Measurements from ENCODE around the gene TMEM236.

Gene TMEM236

DNA sequence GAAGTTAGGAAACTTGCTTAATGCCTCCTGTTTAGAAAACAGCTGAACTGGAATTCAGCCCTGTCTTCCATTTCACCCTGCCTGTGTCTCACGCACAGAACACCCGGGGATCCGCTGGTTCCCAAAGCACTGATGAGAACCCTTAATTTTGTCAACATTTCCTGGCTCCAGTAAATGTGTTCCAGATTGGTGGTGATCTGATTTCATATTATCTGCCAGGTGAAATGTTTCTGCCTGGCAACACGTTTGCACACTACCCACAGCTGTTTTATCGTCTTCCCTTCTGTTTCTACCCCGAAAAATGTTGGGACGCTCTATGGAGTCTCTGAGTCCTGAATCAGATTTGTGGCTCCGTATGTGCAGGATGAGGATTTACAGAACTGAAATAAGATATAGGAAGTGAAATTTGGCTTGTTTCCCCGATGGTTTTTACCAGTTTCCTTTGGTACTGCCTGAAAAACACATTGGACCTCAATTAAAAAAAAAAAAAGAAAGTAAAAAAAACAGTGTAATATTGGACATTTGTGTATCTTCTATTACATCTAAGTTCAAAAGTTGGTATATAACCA is 86.2 kb downstream of the TMEM236 start:
- peaks cover 3% of the 10 kb centered on the region; the same call in 1 of the 2 replicates for H3K4me1 ChIP-seq (ENCODE audit: control insufficient read depth, low read length)

DNA sequence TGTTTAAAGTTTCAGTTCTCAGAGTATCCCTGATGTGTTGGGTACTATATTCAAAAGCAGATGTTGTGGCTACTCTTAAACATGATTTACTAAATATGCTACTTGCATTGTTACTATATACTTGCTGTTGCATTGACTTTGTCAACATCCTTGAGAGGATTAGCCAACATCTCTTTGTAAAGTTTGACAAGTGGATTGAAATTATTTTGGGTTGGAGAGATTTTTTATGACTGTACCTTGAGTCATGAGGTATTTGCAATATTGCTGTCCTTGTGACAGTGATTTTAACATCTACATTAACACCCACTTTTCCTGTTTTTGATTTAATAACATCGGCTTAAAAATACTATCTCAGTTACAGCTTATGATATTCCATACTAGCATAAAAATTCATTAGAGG is 89.0 kb downstream of the TMEM236 start:
- Histone ChIP-seq H3F3A (ENCODE audit: control insufficient read depth, insufficient read depth) (no peaks in the 10 kb centered on the region), H3K79me2 (ENCODE audit: control insufficient read depth, low read length) (no peaks in the 10 kb centered on the region), H3K36me3 (ENCODE audit: control insufficient read depth, low read length) (no peaks in the 10 kb centered on the region), H3K4me1 (ENCODE audit: control insufficient read depth, low read length) (peaks cover 3% of the 10 kb centered on the region; the same call in 1 of the 2 replicates), H3K27me3 (ENCODE audit: control insufficient read depth, low read length) (peaks cover 7% of the 10 kb centered on the region), H4K20me1 (ENCODE audit: control insufficient read depth, insufficient read depth, low read depth, low read length) (no peaks in the 10 kb centered on the region), H3K4me2 (ENCODE audit: low read length) (no peak overlapping the region), H3K9me3 (ENCODE audit: control insufficient read depth, insufficient read depth, low read length) (no peaks in the 10 kb centered on the region), H3K27ac (ENCODE audit: low read depth, low read length) (no peak overlapping the region), H3K9me2 (replicated peaks; ENCODE audit: control insufficient read depth, low read length) (no peaks in the 10 kb centered on the region), H3K4me3 (ENCODE audit: low read length) (no peak overlapping the region)
- TF ChIP-seq, protein P1, sequence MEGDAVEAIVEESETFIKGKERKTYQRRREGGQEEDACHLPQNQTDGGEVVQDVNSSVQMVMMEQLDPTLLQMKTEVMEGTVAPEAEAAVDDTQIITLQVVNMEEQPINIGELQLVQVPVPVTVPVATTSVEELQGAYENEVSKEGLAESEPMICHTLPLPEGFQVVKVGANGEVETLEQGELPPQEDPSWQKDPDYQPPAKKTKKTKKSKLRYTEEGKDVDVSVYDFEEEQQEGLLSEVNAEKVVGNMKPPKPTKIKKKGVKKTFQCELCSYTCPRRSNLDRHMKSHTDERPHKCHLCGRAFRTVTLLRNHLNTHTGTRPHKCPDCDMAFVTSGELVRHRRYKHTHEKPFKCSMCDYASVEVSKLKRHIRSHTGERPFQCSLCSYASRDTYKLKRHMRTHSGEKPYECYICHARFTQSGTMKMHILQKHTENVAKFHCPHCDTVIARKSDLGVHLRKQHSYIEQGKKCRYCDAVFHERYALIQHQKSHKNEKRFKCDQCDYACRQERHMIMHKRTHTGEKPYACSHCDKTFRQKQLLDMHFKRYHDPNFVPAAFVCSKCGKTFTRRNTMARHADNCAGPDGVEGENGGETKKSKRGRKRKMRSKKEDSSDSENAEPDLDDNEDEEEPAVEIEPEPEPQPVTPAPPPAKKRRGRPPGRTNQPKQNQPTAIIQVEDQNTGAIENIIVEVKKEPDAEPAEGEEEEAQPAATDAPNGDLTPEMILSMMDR (IDR thresholded peaks at IDR 0.05; ENCODE audit: low read depth, low read length, poor library complexity, severe bottlenecking), result no peak
- no peak for TF ChIP-seq EZH2phosphoT487 (IDR thresholded peaks at IDR 0.05; ENCODE audit: borderline replicate concordance, low read length)

More for the DNA sequence above, 86.2 kb downstream of the TMEM236 start:
- no peaks in the 10 kb centered on the region for H3F3A ChIP-seq (ENCODE audit: control insufficient read depth, insufficient read depth)
- no peak overlapping the region for H3K27ac ChIP-seq (ENCODE audit: low read depth, low read length)
- H4K20me1 ChIP-seq (ENCODE audit: control insufficient read depth, insufficient read depth, low read depth, low read length), result no peaks in the 10 kb centered on the region
- no peak overlapping the region for H3K4me3 ChIP-seq (ENCODE audit: low read length)
- H3K9me2 ChIP-seq (replicated peaks; ENCODE audit: control insufficient read depth, low read length), result no peaks in the 10 kb centered on the region
- no peak for TF ChIP-seq EZH2phosphoT487 (IDR thresholded peaks at IDR 0.05; ENCODE audit: borderline replicate concordance, low read length)
- TF ChIP-seq, protein P1 (IDR thresholded peaks at IDR 0.05; ENCODE audit: low read depth, low read length, poor library complexity, severe bottlenecking), result no peak
- no peaks in the 10 kb centered on the region for H3K36me3 ChIP-seq (ENCODE audit: control insufficient read depth, low read length)
- H3K9me3 ChIP-seq (ENCODE audit: control insufficient read depth, insufficient read depth, low read length), result no peaks in the 10 kb centered on the region
- peaks cover 13% of the 10 kb centered on the region for H3K27me3 ChIP-seq (ENCODE audit: control insufficient read depth, low read length)
- no peak overlapping the region for H3K4me2 ChIP-seq (ENCODE audit: low read length)
- no peaks in the 10 kb centered on the region for H3K79me2 ChIP-seq (ENCODE audit: control insufficient read depth, low read length)

DNA sequence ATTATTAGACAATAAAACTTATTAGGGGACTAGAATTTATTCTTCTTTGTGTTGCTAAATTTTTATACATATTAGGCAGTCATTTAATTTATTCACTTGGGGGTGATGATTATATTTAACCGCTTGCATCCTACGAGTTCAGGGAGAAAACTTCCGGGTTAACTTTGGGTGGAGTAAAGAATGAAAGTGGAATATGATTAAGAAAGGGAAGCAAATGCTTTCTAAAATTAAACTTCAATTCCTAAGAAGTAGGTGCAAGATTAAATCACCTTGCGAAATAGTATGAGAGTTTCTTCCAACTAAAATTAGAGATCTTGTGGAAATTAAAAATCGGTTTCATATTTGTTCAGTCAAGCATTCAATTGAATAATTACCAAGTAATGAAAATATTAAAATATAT is 90.6 kb downstream of the TMEM236 start:
- Histone ChIP-seq H3K79me2 (ENCODE audit: control insufficient read depth, low read length) (no peaks in the 10 kb centered on the region), H3K4me2 (ENCODE audit: low read length) (no peak overlapping the region), H3K4me3 (ENCODE audit: low read length) (no peak overlapping the region), H3K9me2 (replicated peaks; ENCODE audit: control insufficient read depth, low read length) (no peaks in the 10 kb centered on the region), H3K36me3 (ENCODE audit: control insufficient read depth, low read length) (no peaks in the 10 kb centered on the region), H4K20me1 (ENCODE audit: control insufficient read depth, insufficient read depth, low read depth, low read length) (no peaks in the 10 kb centered on the region), H3F3A (ENCODE audit: control insufficient read depth, insufficient read depth) (no peaks in the 10 kb centered on the region), H3K27ac (ENCODE audit: low read depth, low read length) (no peak overlapping the region), H3K4me1 (ENCODE audit: control insufficient read depth, low read length) (peaks cover 3% of the 10 kb centered on the region; the same call in 1 of the 2 replicates), H3K27me3 (ENCODE audit: control insufficient read depth, low read length) (peaks cover 5% of the 10 kb centered on the region), H3K9me3 (ENCODE audit: control insufficient read depth, insufficient read depth, low read length) (no peaks in the 10 kb centered on the region)
- TF ChIP-seq EZH2phosphoT487 (IDR thresholded peaks at IDR 0.05; ENCODE audit: borderline replicate concordance, low read length), result no peak
- TF ChIP-seq, protein P1 (IDR thresholded peaks at IDR 0.05; ENCODE audit: low read depth, low read length, poor library complexity, severe bottlenecking), result no peak
